HG03135 (cell line): Measurements from ENCODE around the gene ZYG11A.

Source experiments
- ATAC-seq: cut with Tn5 transposase; IDR thresholded peaks from one replicate; pipeline ENCODE4 v1.9.1; 2021; ENCODE audit warnings: mild to moderate bottlenecking, moderate library complexity; ENCODE audit not compliant: unreplicated experiment

The ZYG11A gene

GRCh38 chr1:52917156-52917555 lies 74.6 kb downstream of the ZYG11A start:
- ATAC-seq, result no peak

- ATAC-seq, result no peak
Measured at GRCh38 chr1:52917581-52917980, 75.0 kb downstream of the ZYG11A start.

GRCh38 chr1:52918201-52918600 lies 75.6 kb downstream of the ZYG11A start:
- ATAC-seq, result no peak

- ATAC-seq, result no peak
Measured at GRCh38 chr1:52919051-52919722, 76.6 kb downstream of the ZYG11A start.

GRCh38 chr1:52919723-52920483 lies 77.3 kb downstream of the ZYG11A start:
- no peak for ATAC-seq

- ATAC-seq, result no peak
Measured at GRCh38 chr1:52920791-52921291, 78.3 kb downstream of the ZYG11A start.

GRCh38 chr1:52925571-52926005 lies 83.0 kb downstream of the ZYG11A start:
- no peak for ATAC-seq

GRCh38 chr1:52926864-52927211 lies 84.3 kb downstream of the ZYG11A start:
- no peak for ATAC-seq

- peak; percentile 54 for ATAC-seq
Measured at GRCh38 chr1:52927212-52928014, 84.9 kb downstream of the ZYG11A start, which contains the start of gene SCP2. Gene SCP2 (plus strand): TSS chr1:52927276. CDS start chr1:52927397, 121 bp downstream.

GRCh38 chr1:52928015-52928404 lies 85.5 kb downstream of the ZYG11A start:
- ATAC-seq, result no peak

- no peak for ATAC-seq
Measured at GRCh38 chr1:52929019-52929418, 86.5 kb downstream of the ZYG11A start.

GRCh38 chr1:52937433-52938182 lies 95.0 kb downstream of the ZYG11A start:
- ATAC-seq, result no peak

GRCh38 chr1:52938183-52938451 lies 95.6 kb downstream of the ZYG11A start:
- ATAC-seq, result no peak

GRCh38 chr1:52943876-52944416 lies 101.4 kb downstream of the ZYG11A start:
- ATAC-seq, result no peak

GRCh38 chr1:52944566-52944965 lies 102.0 kb downstream of the ZYG11A start:
- ATAC-seq, result no peak
